SIG-M5 treated with dmso at 0.1 percent for 504 hours (cell line): ENCODE data around the gene RASGRF2.

Experiments used
- DNase-seq: peaks from one replicate; lab custom pipeline; 2025; ENCODE audit not compliant: unreplicated experiment; lab: John Stamatoyannopoulos, UW

Gene RASGRF2

DNA sequence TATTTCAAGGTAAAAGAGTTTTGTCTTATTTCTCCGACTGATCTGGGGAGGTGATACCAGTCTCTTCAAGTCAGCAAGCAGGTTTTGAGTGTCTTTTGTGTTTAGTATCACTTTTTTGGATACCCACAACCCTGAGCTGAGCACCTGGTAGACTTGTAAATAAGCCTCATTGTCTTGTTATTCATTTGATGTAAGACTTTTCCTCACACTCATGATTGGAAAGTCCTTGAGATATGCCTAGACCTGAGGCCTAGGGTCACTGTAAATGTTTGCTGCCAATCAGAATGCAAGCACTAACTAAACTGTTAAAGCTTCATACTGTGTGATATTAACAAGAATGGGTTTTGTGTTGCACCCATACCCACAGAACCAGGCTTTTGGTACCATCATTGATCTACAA lies 172.2 kb downstream of the RASGRF2 start:
- DNase-seq = no peak

DNA sequence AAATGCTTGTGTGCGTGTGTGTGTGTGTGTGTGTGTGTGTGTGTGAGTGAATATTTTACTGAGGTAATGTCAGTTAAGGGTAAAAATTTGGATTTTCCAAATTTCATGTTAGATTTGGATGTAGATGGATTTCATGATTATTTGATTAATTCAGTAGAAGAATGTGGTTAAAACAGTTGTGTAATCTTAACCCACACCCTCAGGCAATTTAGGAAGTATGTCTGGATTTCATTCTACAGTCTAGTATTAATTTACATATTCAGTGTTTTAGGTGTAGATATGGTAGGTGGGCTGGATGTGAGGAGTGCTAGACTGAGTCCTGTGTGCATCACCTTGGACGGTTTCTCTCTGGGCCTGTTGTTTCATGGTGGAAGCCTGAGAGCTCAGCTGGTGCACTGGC lies 173.9 kb downstream of the RASGRF2 start:
- DNase-seq = no peak

DNA sequence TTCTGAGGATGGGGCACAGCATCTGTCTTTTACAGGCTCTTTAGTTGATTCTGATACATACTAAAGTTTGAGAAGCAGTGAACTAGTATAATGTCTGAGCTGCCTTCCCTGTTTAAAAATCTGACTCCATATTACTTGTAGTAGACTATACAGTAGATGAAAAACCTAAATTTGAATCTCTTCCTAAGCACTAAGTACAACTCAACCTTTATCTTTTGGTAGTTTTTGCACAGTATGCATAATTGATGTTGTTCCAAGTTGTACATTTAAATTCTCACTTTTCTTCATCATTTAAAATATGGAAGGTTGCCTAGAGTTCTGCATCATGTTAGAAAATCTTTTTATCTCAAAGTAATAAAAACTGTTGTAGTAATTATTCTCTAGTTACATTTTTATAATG lies 174.4 kb downstream of the RASGRF2 start:
- DNase-seq = no peak

DNA sequence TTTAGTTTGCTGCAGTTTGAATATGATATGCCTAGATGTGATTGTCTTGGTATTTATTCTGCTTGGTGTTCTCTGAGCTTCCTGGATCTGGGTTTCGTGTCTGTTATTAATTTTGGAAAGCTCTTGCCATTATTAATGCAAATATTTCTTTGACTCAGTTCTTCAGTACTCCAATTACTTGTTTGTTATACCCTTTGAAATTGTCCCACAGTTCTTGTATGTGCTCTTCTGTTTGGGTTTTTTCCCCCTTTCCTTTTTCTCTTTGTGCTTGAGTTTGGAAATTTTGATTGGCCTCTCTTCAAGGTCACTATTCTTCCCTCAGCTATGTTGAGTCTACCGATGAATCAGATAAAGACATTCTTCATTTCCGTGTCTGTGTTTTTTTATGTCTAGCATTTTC lies 176.4 kb downstream of the RASGRF2 start:
- DNase-seq = no peak

DNA sequence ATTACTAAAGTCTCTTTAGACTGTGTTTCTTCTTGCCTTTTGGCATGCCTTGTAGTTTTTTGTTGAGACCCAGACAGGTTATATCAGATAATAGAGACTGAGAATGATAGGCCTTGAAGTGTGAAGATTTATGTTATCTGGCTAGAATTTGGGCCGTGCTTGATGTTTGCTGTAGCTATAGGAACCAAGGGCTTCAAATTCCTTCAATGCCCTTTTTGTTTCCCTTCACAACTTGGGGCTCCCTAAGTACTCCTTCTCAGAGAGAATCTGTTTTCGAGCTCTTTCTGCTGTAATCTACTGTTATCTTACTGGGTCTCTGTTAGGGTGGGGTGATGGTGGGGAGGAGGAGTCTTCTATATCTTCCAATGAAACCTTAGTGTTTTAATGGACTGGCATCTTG lies 177.7 kb downstream of the RASGRF2 start:
- DNase-seq = no peak

DNA sequence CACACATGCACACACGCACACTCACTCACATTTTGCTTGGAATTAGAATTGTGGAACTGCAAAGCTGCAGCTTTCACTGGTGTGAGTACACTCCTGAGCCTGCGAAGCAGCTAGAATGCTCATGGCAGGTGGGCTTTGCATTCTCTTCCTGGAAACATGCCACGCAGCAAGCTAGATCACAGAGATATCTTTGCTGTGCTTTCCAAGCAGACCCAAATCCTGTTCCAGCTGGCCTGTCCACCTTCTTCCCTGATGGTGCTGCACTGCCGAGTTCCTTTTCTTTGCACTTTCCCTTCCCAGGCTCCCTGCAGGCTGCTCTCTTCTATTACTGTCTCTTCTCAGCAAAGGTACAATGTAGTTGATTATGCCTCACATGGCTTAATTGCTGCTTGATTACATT lies 180.3 kb downstream of the RASGRF2 start:
- no peak for DNase-seq

DNA sequence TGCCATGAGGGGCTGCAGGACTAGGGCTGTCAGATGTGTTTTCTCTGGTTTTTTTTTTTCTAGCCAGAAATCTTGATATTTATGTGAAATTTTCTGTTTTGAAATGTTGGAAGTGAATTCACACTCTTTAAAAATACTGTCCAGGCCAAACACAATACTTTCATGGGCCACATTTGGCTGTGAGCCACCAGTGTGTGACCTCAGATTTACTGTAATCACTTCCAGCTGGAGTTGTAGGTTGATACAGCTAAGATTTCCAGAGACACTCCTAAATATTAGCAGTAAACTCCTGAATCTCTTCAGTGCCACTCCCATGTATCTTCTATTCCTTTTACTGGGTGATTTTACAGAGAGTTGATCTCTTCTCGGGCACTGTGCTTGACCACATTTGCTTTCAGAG lies 180.8 kb downstream of the RASGRF2 start:
- DNase-seq = no peak

DNA sequence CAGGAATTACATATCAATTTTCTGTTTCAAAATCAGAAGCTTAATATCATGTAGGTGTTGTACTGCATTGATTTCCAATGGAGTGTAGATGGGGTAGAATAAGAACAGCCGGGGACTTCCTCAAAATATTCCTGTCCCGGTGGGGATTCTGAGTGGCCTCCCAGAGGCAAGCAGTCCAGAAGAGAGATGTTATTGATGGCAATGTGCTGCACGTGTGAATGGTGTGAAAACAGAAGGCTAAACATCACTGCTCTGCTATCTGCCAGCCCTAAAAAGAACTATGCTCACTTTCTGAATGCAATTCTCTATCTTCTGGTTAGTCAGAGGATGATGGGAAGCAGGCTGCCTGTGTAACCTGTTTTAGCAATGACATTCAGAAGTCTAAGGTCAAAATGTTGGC lies 181.9 kb downstream of the RASGRF2 start:
- no peak for DNase-seq

DNA sequence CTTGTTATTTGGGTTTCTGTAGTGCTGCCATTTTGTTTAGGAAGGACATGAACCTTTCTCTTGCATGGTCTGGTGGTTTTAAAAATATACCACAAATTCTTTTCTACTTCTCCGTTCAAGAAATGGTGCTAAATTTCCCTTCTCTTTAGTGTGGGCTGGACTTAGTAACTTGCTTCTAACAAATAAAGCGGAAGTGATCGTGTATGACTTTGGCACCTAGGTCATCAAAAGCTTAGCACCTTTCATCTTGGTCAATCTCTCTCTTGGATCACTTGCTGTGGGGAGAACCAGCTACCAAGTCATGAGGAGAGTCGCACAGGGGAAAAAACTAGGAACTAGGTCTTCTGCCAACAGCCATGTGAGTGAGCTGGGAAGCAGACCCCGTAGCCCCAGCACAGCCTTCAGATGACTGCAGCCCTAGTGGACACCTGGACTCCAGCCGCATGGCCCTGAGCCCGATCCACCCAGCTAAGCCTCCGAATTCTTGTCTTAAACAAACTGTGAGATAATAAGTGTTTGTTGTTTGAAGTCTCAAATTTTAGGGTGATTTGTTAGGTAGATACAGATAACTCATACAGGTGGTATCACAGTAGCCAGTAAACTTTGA lies 185.3 kb downstream of the RASGRF2 start:
- no peak for DNase-seq

DNA sequence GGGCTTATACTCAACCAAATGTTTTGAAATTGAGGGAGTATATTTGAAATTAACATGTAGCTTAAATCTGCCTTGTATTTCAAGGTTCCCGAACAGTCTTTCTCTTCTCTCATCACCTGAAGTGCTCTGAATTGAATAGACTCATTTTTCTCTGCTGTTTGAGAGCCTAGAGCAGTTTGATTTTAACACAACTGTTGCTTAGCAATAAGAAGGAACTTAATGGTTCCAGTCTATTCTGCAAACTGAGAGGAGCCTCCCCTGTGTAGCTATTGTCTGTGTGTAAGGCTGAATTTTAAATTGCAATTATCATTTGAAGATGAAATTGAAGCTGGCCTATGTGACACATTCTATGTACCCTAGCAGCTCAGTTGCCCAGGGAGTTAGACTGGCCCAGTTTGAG lies 185.9 kb downstream of the RASGRF2 start:
- DNase-seq = no peak

DNA sequence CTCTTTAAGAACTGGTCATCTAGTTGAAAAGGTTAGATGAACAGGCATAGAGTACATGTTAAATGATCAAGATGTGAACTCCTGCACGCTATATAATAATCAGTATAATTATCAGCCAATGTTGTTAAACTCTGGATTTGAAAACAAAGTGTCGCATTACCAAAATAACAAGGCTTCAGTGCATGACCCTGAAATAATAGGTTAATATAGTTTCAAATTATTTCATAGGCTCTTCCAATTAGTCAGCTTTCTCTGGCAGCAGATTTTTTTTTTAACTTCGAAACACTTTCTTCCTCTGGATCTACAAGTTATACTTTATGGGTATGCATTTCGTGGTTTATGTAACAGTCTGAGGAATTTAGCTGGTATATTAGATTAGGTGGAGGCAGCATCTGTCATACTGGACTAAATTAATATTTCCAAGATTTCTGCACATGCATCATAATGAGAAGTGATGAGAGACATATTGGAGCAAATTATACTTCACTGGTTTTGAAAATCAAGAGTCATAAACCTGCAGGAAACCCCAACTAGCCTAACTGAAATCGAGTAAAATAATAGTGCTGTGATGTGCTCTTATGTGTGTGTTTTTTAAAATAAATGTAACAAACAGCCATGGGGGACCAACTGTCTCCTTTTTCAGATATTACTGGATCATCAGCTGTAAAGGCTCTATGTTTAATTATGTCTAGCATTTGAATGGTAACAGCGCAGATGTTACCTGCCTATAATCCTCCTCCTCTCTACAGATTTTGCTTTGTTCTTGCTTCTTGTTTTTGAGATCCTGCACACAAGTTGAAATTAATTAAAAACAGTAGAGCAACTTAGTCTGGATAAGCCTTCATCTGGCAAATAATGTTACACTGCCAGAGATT lies 187.1 kb downstream of the RASGRF2 start:
- DNase-seq = no peak

DNA sequence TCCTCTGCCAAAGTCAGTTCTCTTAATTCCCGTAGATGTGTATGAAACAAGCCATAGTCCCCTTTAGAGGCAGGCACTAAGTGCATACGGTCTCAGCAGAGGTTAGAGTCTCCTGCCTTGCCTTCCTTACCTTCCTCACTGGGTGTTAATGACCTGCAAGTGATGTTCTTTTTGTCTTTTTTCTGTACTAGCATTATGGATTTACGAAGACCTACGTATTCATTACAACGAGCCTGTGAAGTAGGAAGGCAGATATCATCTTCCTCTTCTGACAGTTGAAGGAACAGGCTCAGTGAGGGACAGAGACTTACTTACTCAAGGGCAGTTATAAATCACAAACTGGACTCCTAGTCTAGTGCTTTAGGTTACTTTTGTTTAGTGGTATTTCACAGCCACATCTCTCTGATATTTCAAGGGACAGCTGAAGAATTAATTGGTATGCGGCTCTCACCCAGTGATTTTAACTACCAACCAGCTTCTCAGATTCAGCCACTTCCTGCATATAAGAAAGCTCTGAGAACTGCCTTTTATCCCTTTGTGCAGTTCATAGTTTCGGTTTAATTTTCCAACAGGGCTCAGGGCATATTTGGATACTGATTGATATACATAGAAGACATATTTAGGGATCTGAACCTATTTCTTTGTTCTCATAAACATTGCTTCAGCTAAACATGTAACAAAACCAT lies 187.9 kb downstream of the RASGRF2 start:
- DNase-seq = no peak

DNA sequence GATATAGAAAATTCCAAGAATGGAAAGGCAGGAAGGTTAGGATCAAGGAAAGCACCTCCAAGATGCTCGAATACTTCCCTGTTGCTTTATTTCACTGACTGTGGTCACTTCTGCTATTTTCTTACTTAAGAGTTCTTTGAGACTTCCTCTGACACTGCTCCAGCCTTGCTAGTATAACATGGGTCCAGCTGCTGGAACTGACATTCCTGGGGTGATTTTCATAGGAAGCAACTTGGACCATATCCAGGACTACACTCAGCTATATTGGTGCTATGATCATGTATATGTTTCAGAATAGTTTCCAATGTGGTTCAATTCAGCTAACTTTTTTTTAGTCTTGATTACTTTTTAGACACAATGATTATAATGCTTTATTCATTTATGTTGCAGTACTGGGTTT lies 191.4 kb downstream of the RASGRF2 start:
- peak; percentile 11 for DNase-seq

DNA sequence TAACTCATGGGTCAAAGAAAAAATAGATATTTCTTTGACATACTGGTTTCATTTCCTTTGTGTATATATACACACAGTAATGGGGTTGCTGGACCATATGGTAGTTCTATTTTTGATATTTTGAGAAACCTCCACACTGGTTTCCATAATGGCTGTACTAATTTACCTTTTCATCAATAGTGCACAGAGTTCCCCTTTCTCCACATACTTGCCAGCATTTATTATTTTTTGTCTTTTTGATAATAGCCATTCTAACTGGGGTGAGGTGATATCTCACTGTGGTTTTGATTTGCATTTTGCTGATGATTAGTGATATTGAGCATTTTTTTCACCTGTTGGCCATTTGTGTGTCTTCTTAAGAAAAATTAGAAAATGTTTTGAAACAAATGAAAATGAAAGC lies 194.6 kb downstream of the RASGRF2 start:
- DNase-seq = no peak

DNA sequence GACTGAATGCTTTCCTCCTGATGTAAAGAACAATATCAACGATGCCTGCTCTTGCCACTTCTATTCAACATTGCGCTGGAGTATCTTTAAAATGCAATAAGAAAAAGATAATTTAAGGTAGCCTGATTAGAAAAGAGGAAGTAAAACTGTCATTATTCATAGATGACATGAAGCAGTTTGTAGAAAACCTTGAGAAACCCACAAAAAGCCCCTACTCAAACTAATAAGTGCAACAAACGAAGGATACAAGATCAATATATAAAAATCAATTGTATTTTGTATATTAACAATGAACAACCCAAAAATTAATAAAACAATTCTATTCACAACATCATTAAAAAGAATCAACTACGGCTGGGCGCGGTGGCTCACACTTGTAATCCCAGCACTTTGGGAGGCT lies 196.6 kb downstream of the RASGRF2 start:
- DNase-seq = peak; percentile 16

DNA sequence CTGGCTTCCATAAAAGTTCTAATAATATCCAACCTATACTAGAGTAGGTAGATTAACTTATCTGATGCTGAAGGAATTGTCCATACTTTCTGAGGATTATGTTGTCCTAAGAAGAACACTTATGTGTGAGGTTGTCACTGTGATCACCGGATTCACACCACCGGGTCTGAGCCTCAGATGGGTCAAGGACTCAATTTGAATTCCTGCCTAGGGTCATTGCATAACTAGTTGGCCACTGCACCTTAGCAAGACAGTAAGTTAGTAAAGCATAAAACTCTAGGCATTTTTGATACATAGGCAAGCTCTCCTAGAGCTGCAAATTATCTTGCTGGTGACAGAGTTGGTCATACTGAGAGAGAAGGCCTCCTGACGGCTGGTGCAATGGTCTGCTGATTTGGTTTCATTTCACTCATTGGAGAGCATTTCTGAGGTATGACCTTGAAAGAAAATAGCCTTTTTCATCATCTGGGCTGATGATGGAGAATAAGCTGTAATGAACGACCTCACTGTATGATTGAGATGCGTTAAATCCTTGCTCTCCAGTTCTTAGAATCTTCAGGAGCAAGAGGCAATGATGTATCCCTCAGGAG lies 200.9 kb downstream of the RASGRF2 start:
- DNase-seq = no peak

DNA sequence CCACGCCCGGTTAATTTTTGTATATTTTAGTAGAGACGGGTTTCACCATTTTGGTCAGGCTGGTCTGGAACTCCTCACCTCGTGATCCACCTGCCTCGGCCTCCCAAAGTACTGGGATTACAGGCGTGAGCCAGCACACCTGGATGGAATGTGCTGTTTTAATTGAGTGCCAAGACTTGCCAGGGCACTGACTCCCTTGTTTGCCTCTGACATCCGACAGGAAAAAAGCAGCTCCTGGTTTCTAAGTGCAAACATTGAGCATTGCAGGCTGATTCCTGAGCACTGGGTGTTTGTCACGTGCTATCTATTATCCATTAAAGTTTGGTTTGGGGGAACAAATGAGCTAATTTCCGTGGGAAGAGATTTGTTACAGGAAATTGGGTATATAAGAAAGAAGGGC lies 202.3 kb downstream of the RASGRF2 start:
- no peak for DNase-seq

DNA sequence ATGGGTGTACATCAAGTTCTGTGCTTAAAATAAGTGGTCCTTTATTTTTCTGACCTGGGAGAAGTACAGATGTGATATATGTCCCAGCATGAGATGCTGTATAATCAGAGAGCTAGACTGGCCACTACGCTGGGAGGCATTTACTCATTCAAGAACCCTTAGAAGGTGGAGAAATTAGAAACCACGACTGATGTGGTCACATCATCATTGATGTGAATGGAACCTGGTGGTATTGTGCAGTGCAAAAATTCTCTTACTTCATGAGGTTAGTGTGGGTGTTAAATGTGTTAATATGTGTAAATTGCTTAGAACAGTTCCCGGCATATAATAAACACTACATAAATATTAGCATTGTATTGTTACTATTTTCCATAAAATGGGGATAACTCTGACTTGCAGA lies 203.5 kb downstream of the RASGRF2 start:
- DNase-seq = no peak

DNA sequence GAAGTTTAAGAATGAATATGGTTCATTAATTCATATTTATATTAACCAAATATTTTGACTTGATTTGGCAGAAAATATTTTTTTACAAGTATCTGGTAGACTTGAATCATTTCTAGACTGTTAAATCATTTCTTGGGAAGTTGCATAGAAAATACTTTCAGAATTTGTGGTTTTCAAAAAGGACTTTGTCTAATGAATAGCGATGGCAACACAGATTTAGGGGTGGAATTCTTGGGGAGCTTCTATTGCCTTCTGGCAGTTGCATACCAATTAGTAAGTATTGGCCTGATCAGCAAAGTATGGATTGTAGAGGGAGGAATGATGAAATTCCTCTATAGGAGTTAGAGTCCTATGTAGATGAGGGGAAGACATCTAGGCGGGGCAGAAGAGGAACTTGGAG lies 204.3 kb downstream of the RASGRF2 start:
- DNase-seq = no peak

DNA sequence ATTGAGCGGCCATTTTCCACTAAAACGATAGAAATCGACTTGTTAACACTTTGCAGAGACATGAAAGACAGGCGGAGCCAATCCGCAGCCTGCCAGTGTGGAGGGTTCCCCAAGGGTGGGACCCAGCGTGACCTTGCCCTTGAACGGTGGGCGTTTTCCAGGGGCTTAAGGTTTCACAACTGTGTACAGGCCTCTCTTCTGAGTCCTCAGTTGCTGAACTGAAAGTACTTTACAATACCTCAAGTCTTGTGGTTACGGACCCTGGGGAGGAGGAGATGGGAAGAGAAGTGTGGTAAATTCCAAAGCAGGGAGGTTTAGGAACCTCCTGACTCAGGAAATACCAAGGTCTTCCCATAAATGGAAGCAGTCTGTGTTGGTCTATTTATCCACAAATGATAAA lies 204.8 kb downstream of the RASGRF2 start:
- DNase-seq = no peak

DNA sequence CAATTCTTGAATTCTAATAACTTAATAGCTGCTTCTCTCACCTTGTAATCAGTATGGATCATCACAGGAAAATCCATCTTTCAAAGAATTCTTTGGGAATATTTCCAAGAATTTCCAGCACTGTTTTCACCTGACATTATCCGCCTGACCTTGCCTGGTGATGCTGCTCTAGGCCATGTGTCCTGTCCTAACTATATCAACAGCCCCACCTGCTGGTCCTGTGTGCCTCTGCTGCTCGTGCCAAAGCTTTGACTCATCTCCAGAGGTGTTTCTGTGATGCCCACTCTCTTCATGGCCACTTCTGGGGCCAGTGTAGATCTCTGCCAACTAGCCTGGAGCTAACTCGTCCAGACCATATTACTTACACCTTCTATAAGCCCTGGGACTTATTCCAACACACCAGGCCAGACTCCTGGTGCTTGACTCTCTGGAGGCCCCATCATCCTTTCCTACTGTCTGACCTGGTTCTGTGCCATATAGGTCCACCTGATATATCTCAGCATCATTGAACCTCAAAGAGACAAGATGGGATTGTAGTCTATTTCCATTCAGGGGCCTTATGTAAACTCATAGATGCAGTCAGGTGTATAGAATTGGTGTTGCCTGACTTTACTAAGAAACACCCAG lies 205.4 kb downstream of the RASGRF2 start:
- peak; percentile 49 for DNase-seq
